TTC549 (cell line): ENCODE measurements around the gene ADI1.
A peak's percentile ranks its signal among the peaks of the same experiment; 100 is the strongest.
"Not testable (repeated sequence)": the region's sequence is repeated elsewhere in the genome, so short reads cannot be mapped to it uniquely, and the experiment has no call there.

Experiments used
- FAIRE-seq: peaks from 2 replicates; lab custom pipeline; 2012; peaks lifted over from hg19 to GRCh38; lab: Jason Lieb, UNC

ADI1 gene

GRCh38 chr2:3462493-3463104 is 56.7 kb downstream of the ADI1 start:
- FAIRE-seq: no peak

- FAIRE-seq: peak; percentile 95
Measured at GRCh38 chr2:3461801-3462492, 57.4 kb downstream of the ADI1 start.

GRCh38 chr2:3460831-3461800 is 58.2 kb downstream of the ADI1 start:
- no peak for FAIRE-seq

GRCh38 chr2:3460156-3460555 is 59.2 kb downstream of the ADI1 start:
- FAIRE-seq: no peak

GRCh38 chr2:3459185-3460015 is 59.9 kb downstream of the ADI1 start:
- no peak for FAIRE-seq

GRCh38 chr2:3458396-3459184 is 60.7 kb downstream of the ADI1 start:
- FAIRE-seq: no peak

GRCh38 chr2:3457524-3458395 is 61.6 kb downstream of the ADI1 start:
- no peak for FAIRE-seq

GRCh38 chr2:3456125-3456524 is 63.2 kb downstream of the ADI1 start:
- no peak for FAIRE-seq

GRCh38 chr2:3454802-3455201 is 64.5 kb downstream of the ADI1 start:
- no peak for FAIRE-seq

GRCh38 chr2:3454005-3454404 is 65.3 kb downstream of the ADI1 start:
- FAIRE-seq: not testable (repeated sequence)

GRCh38 chr2:3453190-3453999 is 65.9 kb downstream of the ADI1 start:
- FAIRE-seq: no peak

GRCh38 chr2:3451926-3452671 is 67.2 kb downstream of the ADI1 start:
- no peak for FAIRE-seq

GRCh38 chr2:3451169-3451568 is 68.2 kb downstream of the ADI1 start:
- no peak for FAIRE-seq

GRCh38 chr2:3450385-3451010 is 68.8 kb downstream of the ADI1 start:
- no peak for FAIRE-seq

GRCh38 chr2:3449936-3450335 is 69.4 kb downstream of the ADI1 start:
- no peak for FAIRE-seq

- FAIRE-seq: no peak
Measured at GRCh38 chr2:3449086-3449485, 70.2 kb downstream of the ADI1 start.

GRCh38 chr2:3448441-3448911 is 70.9 kb downstream of the ADI1 start:
- FAIRE-seq: not testable (repeated sequence)

- no peak for FAIRE-seq
Measured at GRCh38 chr2:3447789-3448317, 71.5 kb downstream of the ADI1 start.
